ENCODE results near the gene PPARA. TPM values are rescaled to one million over a fixed set of nuclear protein-coding genes. Genes with fewer than 3 reads are reported as not detected.

Gene PPARA
- total RNA-seq, 1 donor: 22.1 TPM

GRCh38 chr22:46273432-46274148, 123.3 kb downstream of the PPARA start:
- Histone ChIP-seq H3K9me3 (ENCODE audit: low read depth, low read length) (no peaks in the 10 kb centered on the region), H3K4me2 (ENCODE audit: insufficient read depth, low read length) (no peak overlapping the region), H3K27me3 (ENCODE audit: insufficient read depth, low read length) (no peaks in the 10 kb centered on the region), H3K36me3 (ENCODE audit: insufficient read depth, low read length) (peaks cover 59% of the 10 kb centered on the region), H3K79me2 (ENCODE audit: insufficient read depth, low read length) (peaks cover 5% of the 10 kb centered on the region), H2AFZ (ENCODE audit: low read length) (no peak overlapping the region), H4K20me1 (ENCODE audit: insufficient read depth, low read length) (no peaks in the 10 kb centered on the region), H3K4me3 (ENCODE audit: insufficient read depth, low read length) (no peak overlapping the region), H3K4me1 (ENCODE audit: insufficient read depth, low read length) (peaks cover 3% of the 10 kb centered on the region), H3K27ac (ENCODE audit: low read depth, low read length) (no peak overlapping the region)
- no peak for DNase-seq (ENCODE audit: insufficient read length, low spot score, missing footprints)
- no peak for TF ChIP-seq CTCF (IDR thresholded peaks at IDR 0.05; ENCODE audit: extremely low read depth, low read depth, low read length)

GRCh38 chr22:46274381-46274780, 124.1 kb downstream of the PPARA start:
- peaks cover 65% of the 10 kb centered on the region for H3K36me3 ChIP-seq (ENCODE audit: insufficient read depth, low read length)
- peaks cover under 1% of the 10 kb centered on the region for H3K79me2 ChIP-seq (ENCODE audit: insufficient read depth, low read length)
- H3K9me3 ChIP-seq (ENCODE audit: low read depth, low read length): no peaks in the 10 kb centered on the region
- no peak overlapping the region for H3K27ac ChIP-seq (ENCODE audit: low read depth, low read length)
- no peak for DNase-seq (ENCODE audit: insufficient read length, low spot score, missing footprints)
- no peaks in the 10 kb centered on the region for H4K20me1 ChIP-seq (ENCODE audit: insufficient read depth, low read length)
- H3K4me1 ChIP-seq (ENCODE audit: insufficient read depth, low read length): peaks cover 1% of the 10 kb centered on the region
- no peak overlapping the region for H3K4me3 ChIP-seq (ENCODE audit: insufficient read depth, low read length)
- no peak for TF ChIP-seq CTCF (IDR thresholded peaks at IDR 0.05; ENCODE audit: extremely low read depth, low read depth, low read length)
- no peaks in the 10 kb centered on the region for H3K27me3 ChIP-seq (ENCODE audit: insufficient read depth, low read length)
- no peak overlapping the region for H3K4me2 ChIP-seq (ENCODE audit: insufficient read depth, low read length)
- H2AFZ ChIP-seq (ENCODE audit: low read length): no peak overlapping the region

GRCh38 chr22:46275455-46276122, 125.3 kb downstream of the PPARA start:
- Histone ChIP-seq H3K36me3 (ENCODE audit: insufficient read depth, low read length) (peaks cover 68% of the 10 kb centered on the region), H3K4me3 (ENCODE audit: insufficient read depth, low read length) (no peak overlapping the region), H3K9me3 (ENCODE audit: low read depth, low read length) (no peaks in the 10 kb centered on the region), H3K4me2 (ENCODE audit: insufficient read depth, low read length) (no peak overlapping the region), H3K27me3 (ENCODE audit: insufficient read depth, low read length) (no peaks in the 10 kb centered on the region), H3K4me1 (ENCODE audit: insufficient read depth, low read length) (no peaks in the 10 kb centered on the region), H3K79me2 (ENCODE audit: insufficient read depth, low read length) (no peaks in the 10 kb centered on the region), H2AFZ (ENCODE audit: low read length) (no peak overlapping the region), H4K20me1 (ENCODE audit: insufficient read depth, low read length) (no peaks in the 10 kb centered on the region), H3K27ac (ENCODE audit: low read depth, low read length) (no peak overlapping the region)
- no peak for TF ChIP-seq CTCF (IDR thresholded peaks at IDR 0.05; ENCODE audit: extremely low read depth, low read depth, low read length)
- no peak for DNase-seq (ENCODE audit: insufficient read length, low spot score, missing footprints)

GRCh38 chr22:46276563-46276962, 126.2 kb downstream of the PPARA start:
- Histone ChIP-seq H3K36me3 (ENCODE audit: insufficient read depth, low read length) (peaks cover 72% of the 10 kb centered on the region), H3K4me3 (ENCODE audit: insufficient read depth, low read length) (no peak overlapping the region), H3K27me3 (ENCODE audit: insufficient read depth, low read length) (no peaks in the 10 kb centered on the region), H3K9me3 (ENCODE audit: low read depth, low read length) (no peaks in the 10 kb centered on the region), H3K4me1 (ENCODE audit: insufficient read depth, low read length) (no peaks in the 10 kb centered on the region), H3K4me2 (ENCODE audit: insufficient read depth, low read length) (no peak overlapping the region), H2AFZ (ENCODE audit: low read length) (no peak overlapping the region), H3K27ac (ENCODE audit: low read depth, low read length) (no peak overlapping the region), H3K79me2 (ENCODE audit: insufficient read depth, low read length) (no peaks in the 10 kb centered on the region), H4K20me1 (ENCODE audit: insufficient read depth, low read length) (no peaks in the 10 kb centered on the region)
- TF ChIP-seq CTCF (IDR thresholded peaks at IDR 0.05; ENCODE audit: extremely low read depth, low read depth, low read length): no peak
- DNase-seq (ENCODE audit: insufficient read length, low spot score, missing footprints): no peak

All from osteoblast (primary cell).